HG02642 (cell line): ENCODE results near the gene RAB3A.
"Not testable (repeated sequence)": the region's sequence is repeated elsewhere in the genome, so short reads cannot be mapped to it uniquely, and the experiment has no call there.

ENCODE experiments used
- ATAC-seq: cut with Tn5 transposase; IDR thresholded peaks from one replicate; pipeline ENCODE4 v1.9.1; 2021; ENCODE audit warnings: mild to moderate bottlenecking; ENCODE audit not compliant: unreplicated experiment, poor library complexity

The RAB3A gene

GRCh38 chr19:18172331-18173053 lies 31.4 kb downstream of the RAB3A start:
- ATAC-seq = no peak

- no peak for ATAC-seq
Measured at GRCh38 chr19:18171605-18172327, 32.1 kb downstream of the RAB3A start.

- no peak for ATAC-seq
Measured at GRCh38 chr19:18170714-18171255, 33.1 kb downstream of the RAB3A start.

- ATAC-seq = no peak
Measured at GRCh38 chr19:18168673-18169381, 35.0 kb downstream of the RAB3A start.

GRCh38 chr19:18167975-18168645 lies 35.7 kb downstream of the RAB3A start:
- ATAC-seq = peak; percentile 38

- no peak for ATAC-seq
Measured at GRCh38 chr19:18167011-18167410, 36.8 kb downstream of the RAB3A start.

- no peak for ATAC-seq
Measured at GRCh38 chr19:18165794-18166544, 37.9 kb downstream of the RAB3A start.

- no peak for ATAC-seq
Measured at GRCh38 chr19:18164072-18164471, 39.8 kb downstream of the RAB3A start.

- no peak for ATAC-seq
Measured at GRCh38 chr19:18161636-18162002, 42.2 kb downstream of the RAB3A start.

- ATAC-seq = peak; percentile 76
Measured at GRCh38 chr19:18160971-18161635, 42.7 kb downstream of the RAB3A start.

- ATAC-seq = no peak
Measured at GRCh38 chr19:18160493-18160970, 43.3 kb downstream of the RAB3A start.

- no peak for ATAC-seq
Measured at GRCh38 chr19:18159810-18160209, 44.0 kb downstream of the RAB3A start.

- ATAC-seq = not testable (repeated sequence)
Measured at GRCh38 chr19:18159059-18159616, 44.7 kb downstream of the RAB3A start.

- ATAC-seq = no peak
Measured at GRCh38 chr19:18158467-18158866, 45.4 kb downstream of the RAB3A start.

GRCh38 chr19:18157465-18158063 lies 46.3 kb downstream of the RAB3A start:
- no peak for ATAC-seq

GRCh38 chr19:18156841-18157464 lies 46.9 kb downstream of the RAB3A start:
- ATAC-seq = no peak

GRCh38 chr19:18156268-18156667 lies 47.6 kb downstream of the RAB3A start:
- no peak for ATAC-seq
